GDM1 (cell line): ENCODE data around the gene MICAL3.

Source experiments
- DNase-seq: peaks from one replicate; lab custom pipeline; 2025; lab: John Stamatoyannopoulos, UW

MICAL3 gene

GRCh38 chr22:17754233-17754925 is 270.0 kb downstream of the MICAL3 start:
- DNase-seq = no peak

- no peak for DNase-seq
Observed at GRCh38 chr22:17753401-17753989, 270.9 kb downstream of the MICAL3 start.

- DNase-seq = no peak
Observed at GRCh38 chr22:17751596-17751995, 272.8 kb downstream of the MICAL3 start.

DNA sequence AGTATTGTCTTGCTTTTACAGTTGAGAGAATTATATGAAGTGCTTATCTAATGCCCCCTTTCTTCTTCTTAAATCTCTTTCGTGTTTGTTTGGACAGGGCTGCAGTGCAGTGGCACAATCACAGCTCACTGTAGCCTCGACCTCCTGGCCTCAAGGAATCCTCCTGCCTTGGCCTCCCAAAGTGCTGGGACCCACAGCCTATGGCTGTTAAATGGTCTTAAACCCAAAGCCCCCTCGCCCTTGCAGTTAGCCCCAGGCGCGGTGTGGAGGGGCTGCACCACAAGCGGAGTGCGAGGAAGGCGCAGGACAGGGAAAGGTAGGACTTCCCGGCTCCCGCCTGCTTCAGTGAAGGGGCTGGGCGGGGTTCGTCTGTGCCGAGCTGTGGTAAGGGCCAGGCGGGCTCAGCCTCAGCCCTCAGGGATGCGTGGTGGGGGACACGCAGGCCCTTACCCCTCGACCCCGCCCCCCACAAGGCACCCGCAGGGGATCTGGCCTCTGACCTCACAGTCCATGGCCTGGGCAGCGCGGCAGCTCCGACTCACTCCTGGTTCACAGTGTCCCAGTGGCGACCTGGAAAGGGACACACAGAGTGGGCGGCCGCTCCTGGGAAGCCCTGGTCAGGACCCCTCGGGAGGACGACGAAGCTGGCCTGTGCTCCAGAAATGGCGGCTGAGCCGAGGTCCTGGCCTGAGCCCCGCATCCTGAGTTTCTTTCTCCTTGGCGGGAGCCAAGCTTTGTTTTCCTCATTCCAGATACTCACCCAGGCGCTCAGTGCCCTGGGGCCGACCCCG is 274.6 kb downstream of the MICAL3 start:
- DNase-seq = no peak

DNA sequence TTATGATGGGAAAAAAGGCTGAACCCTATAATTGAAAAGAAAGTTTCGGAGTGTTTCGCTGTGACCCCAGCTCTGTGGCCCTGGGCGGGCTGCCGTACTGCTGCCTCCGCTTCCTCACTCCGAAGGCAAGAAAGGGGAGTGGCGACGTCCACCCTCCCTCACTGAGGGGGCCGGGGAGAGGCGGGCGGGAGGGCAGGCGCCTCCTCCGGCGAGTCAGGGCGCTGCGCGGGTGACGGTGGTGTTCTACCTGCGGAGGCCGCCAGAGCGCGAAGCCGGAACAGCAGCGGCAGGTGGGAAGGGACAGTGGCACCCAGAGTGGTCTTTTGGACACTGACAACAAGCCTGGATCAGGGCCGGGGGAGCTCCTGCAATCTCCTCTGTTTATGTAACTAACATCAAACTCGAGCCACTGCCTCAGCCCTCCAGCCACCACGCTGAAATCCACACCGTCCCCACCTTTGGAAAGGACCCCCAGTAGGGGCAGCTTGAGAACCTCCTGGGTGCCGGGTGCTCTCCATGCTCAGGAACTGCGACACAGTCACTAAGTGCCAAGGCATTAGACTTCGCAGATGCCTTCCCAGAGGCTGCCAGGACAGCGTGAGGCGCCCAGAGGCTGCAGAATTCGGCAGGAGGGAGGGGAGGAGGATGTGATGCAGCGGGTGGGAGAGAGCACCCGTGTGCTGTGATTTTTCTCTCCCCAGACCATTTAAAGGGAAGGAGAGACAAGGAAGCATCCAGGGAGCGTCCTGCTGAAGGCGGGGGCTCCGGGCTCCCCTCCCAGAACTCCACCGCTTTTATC is 275.6 kb downstream of the MICAL3 start:
- no peak for DNase-seq

DNA sequence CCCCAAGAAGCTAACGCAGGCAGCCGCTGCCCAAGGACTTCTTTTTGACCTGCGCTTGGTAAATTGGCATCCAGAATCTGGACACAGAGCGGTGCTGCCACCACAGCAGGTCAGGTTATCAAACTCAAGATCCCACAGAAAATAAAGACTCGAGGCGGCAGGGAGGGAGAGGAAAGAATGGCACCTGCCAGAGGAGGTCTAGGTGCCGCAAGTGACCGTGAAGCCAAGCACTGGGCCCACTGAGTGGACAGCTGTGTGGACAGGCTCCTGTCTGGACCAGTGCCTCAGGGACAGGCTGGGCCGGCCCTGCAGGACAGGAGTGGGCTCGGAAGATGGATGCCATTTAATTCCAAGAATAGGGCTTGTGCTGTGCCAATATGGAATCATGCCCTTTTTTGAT is 277.4 kb downstream of the MICAL3 start:
- no peak for DNase-seq

GRCh38 chr22:17744430-17744829 is 279.9 kb downstream of the MICAL3 start:
- DNase-seq = no peak

GRCh38 chr22:17743661-17744411 is 280.5 kb downstream of the MICAL3 start:
- no peak for DNase-seq

DNA sequence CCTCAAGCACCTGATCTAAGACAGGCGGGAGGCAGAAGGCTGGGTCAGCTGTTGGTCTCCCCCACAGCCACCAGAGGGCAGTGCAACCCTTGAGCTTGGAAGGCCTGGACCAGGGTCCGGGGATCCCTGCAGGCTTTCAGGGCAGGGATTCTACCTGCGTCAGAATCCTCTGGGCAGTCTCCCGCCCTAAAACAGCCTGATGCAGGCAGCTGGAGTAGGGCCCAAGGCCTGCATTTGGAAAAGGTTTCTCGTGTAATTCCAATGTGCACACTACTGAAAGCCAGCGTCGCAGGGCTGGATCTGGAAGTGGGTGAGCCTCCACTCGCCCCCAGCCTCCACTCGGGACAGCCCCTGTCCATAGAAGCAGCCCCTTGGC is 281.8 kb downstream of the MICAL3 start:
- peak; percentile 17 for DNase-seq

DNA sequence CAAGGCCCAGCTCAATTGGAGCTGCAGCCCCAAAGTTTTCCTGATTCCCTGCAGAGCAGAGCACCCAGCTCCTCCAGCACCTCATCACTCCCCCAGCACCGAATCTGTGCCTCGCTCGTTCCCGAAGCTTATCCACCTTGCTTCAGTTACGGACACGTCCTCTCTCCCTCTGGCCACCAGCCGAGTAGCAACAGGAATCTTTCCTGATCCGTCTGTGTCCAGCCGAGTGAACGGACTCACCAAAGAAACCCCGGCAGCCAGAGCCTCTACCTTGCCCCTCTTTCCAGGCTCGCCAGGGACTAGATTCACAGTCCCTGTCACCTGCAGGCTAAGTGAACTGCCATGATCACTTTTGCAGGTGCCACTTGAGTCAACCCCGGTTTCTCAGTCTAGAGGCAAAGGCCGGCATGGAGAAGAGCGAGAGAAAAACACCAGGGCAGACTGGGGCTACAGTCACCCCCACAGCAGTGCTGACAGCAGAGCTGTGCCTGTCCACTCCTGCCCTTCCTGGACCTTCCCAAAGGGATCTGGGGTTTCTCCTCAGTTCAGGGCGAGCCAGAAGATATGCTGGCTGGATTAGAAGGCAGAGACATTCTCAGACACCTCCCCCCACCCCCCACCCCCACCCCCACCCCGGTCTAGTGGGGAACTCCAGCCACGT is 282.4 kb downstream of the MICAL3 start:
- DNase-seq = no peak

- DNase-seq = no peak
Observed at GRCh38 chr22:17739196-17739975, 285.0 kb downstream of the MICAL3 start.

DNA sequence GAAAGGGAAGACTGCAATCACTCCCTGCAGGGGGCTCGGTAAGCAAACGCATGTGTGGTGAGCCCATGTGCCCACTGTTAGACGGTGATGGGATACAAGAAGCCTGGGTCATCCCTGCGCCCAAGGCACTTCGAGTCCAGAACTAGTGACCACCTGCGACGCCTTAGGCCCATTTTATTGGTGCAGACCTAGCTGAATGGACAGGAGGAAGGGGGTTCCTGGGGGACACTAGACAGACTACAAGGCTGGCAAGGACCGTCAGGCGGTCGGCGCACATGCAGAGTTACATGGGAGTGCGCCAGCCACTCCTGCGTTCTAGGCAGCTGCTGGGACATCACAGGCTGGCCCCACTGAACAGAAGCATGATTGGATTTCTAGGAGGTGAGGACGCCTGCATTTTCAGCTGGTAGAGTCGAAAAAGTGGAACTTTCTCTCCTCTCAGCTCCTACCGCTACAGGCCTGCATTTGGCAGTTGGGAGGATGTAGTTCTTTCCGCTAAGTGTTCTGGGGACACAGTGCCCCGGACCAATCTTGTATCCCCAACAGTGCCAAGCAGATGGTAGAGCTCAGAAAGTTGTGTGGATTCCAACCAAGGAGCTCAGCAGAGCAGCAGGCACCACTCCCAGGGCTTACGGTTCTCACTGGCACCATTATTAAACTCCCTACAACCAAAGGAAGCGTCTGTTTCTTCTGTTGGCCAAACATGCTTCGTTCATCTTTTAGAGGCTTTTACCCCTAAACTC is 285.8 kb downstream of the MICAL3 start:
- no peak for DNase-seq
